GM12878 (cell line): ENCODE results near the gene CGN. TPM values are rescaled to one million over a fixed set of nuclear protein-coding genes. Genes with fewer than 3 reads are reported as not detected.
A peak's percentile ranks its signal among the peaks of the same experiment; 100 is the strongest.

Experiments used
- ATAC-seq: fragments of 200-7000 bp; cut with Tn5 transposase; 3 replicates; pipeline ENCODE4 v1.9.1; 2020; ENCODE audit warnings: mild to moderate bottlenecking, moderate library complexity
- BruUV-seq: library from RNA; stranded (reverse); fragments of 400-500 nt; replicated peaks from 2 replicates; lab custom pipeline; 2021; lab: Mats Ljungman, UMichigan
- CTCF ChIA-PET: fragments of 300-600 bp; sonication (Branson Sonifier 250); formaldehyde crosslinking; extraction: SDS; loops from one replicate; lab custom pipeline; 2021; ENCODE audit warnings: inconsistent platforms; lab: Yijun Ruan, JAX
- POLR2A ChIA-PET: fragments of 350-600 bp; formaldehyde crosslinking; extraction: SDS; loops from one replicate; lab custom pipeline; 2021; ENCODE audit warnings: inconsistent platforms; lab: Charles Lee
- RAD21 ChIA-PET: fragments of 300-600 bp; sonication (Branson Sonifier 250); formaldehyde crosslinking; loops from one replicate; lab custom pipeline; 2023; ENCODE audit warnings: antibody characterized with exemption; ENCODE audit not compliant: unreplicated experiment; lab: Charles Lee
- SMC1A ChIA-PET: fragments of 300-600 bp; sonication (Branson Sonifier 250); formaldehyde crosslinking; loops from one replicate; lab custom pipeline; 2023; ENCODE audit not compliant: unreplicated experiment, uncharacterized antibody; lab: Charles Lee
- DNase-seq: peaks from one replicate; pipeline ENCODE4 v3.0.0-alpha.2; 2011; ENCODE audit warnings: low read depth, low spot score
- FAIRE-seq: peaks from 3 replicates; lab custom pipeline; 2011; peaks lifted over from hg19 to GRCh38; lab: Jason Lieb, UNC
- H2AFZ ChIP-seq: 2 replicates; pipeline ENCODE4 v1.6.0; 2011; ENCODE audit warnings: low read depth, low read length, control low read depth; ENCODE audit not compliant: control insufficient read depth
- H3K27ac ChIP-seq: 2 replicates; pipeline ENCODE4 v1.5.1; 2011; ENCODE audit warnings: control low read depth; ENCODE audit not compliant: control insufficient read depth, insufficient read depth
- H3K27me3 ChIP-seq, 2 experiments: replicated peaks in 1 of 2; 2 replicates each; pipeline versions ENCODE4 v1.6.0 to v1.6.1; 2011; ENCODE audit warnings: low read length in 1 of 2; ENCODE audit not compliant: control insufficient read depth in 2 of 2, insufficient read depth in 2 of 2
- H3K36me3 ChIP-seq, 2 experiments: 2 replicates each; pipeline ENCODE4 v1.5.1; 2011; ENCODE audit warnings: low read length in 1 of 2; ENCODE audit not compliant: control insufficient read depth in 2 of 2, insufficient read depth in 2 of 2
- H3K4me1 ChIP-seq: 2 replicates; pipeline ENCODE4 v1.6.1; 2011; ENCODE audit warnings: mild to moderate bottlenecking, low read length, moderate library complexity, mixed read lengths; ENCODE audit not compliant: control insufficient read depth, insufficient read depth
- H3K4me2 ChIP-seq: 2 replicates; pipeline ENCODE4 v1.6.0; 2011; ENCODE audit warnings: control low read depth; ENCODE audit not compliant: control insufficient read depth, insufficient read depth
- H3K4me3 ChIP-seq: fragments of 200-600 bp; sonication (generic); 2 replicates; pipeline ENCODE4 v1.5.1; 2016
- H3K79me2 ChIP-seq: 2 replicates; pipeline ENCODE4 v1.6.0; 2011; ENCODE audit warnings: low read length; ENCODE audit not compliant: control insufficient read depth, insufficient read depth
- H3K9ac ChIP-seq: 2 replicates; pipeline ENCODE4 v1.8.0; 2011; ENCODE audit warnings: low read length, control low read depth, mixed read lengths; ENCODE audit not compliant: control insufficient read depth, insufficient read depth
- H3K9me3 ChIP-seq: replicated peaks from 3 replicates; pipeline ENCODE4 v1.5.1; 2011; ENCODE audit warnings: mild to moderate bottlenecking, low read length; ENCODE audit not compliant: control insufficient read depth, insufficient read depth
- H4K20me1 ChIP-seq: 2 replicates; pipeline ENCODE4 v1.6.0; 2011; ENCODE audit not compliant: control insufficient read depth, insufficient read depth
- BCL11A ChIP-seq: IDR thresholded peaks from 2 replicates; pipeline ENCODE4 v1.6.1; 2011; ENCODE audit warnings: low read depth, low read length
- HCFC1 ChIP-seq: fragments of 150-350 bp; IDR thresholded peaks from 2 replicates; pipeline ENCODE4 v1.6.1; 2014; ENCODE audit warnings: low read length
- NBN ChIP-seq: fragments of 450-650 bp; IDR thresholded peaks from 2 replicates; pipeline ENCODE4 v1.6.1; 2016
- NR2F1 ChIP-seq: fragments of 450-650 bp; conservative IDR thresholded peaks from 2 replicates; pipeline ENCODE4 v1.6.1; 2017; ENCODE audit warnings: mild to moderate bottlenecking
- TCF7 ChIP-seq: IDR thresholded peaks from 2 replicates; pipeline ENCODE4 v1.6.1; 2014; ENCODE audit warnings: antibody characterized with exemption, borderline replicate concordance
- WGBS: methylation state at CpG from one replicate; pipeline ENCODE4 v1.1.6; 2016; ENCODE audit warnings: low lambda C conversion rate; ENCODE audit not compliant: insufficient replicate concordance, insufficient coverage; ENCODE audit errors: missing lambda C conversion rate; 5-methylcytosine and 5-hydroxymethylcytosine counted together
- in situ Hi-C: fragments of 300-500 bp; cut with MboI; formaldehyde crosslinking; loops from 9 replicates; pipeline ENCODE4 v1.14.3; 2018; ENCODE audit warnings: mixed read lengths
- intact Hi-C: fragments of 100-400 bp; cut with micrococcal nuclease; formaldehyde crosslinking; loops from one replicate; pipeline ENCODE4 v1.14.2; 2022; ENCODE audit not compliant: unreplicated experiment
- polyA plus RNA-seq, 11 experiments: library from polyadenylated mRNA; depleted of rRNA in 4 of 11; unstranded in 6 of 11; stranded (reverse) in 5 of 11; fragments of >200 nt; fragmentation: Nextera tagmentation in 4 of 11; fragmentation: Illumina TruSeq in 1 of 11; extraction: Ambion mirVana in 4 of 11; extraction: Trizol in 1 of 11; gene quantifications; 1 replicate in 1 of 11; 2 replicates in 10 of 11; pipeline versions ENCODE4 v1.2.1 to v1.2.3, GENCODE V29; 2011 to 2016; ENCODE audit warnings: inconsistent platforms in 2 of 11, missing spikeins in 2 of 11, low read depth in 1 of 11
- total RNA-seq, 4 experiments: library from RNA; depleted of rRNA in 3 of 4; stranded (reverse); fragments of >200 nt in 3 of 4; fragmentation: Illumina TruSeq in 1 of 4; extraction: Trizol in 1 of 4; gene quantifications; 2 replicates each; pipeline versions ENCODE4 v1.2.1 to v1.2.3, GENCODE V29; 2013 to 2021
- TF ChIP-seq, protein P1 (sequence below): fragments of 450-650 bp; IDR thresholded peaks from 2 replicates; pipeline ENCODE4 v1.6.1; 2017; ENCODE audit warnings: low read depth, mild to moderate bottlenecking, moderate library complexity
- TF ChIP-seq, protein P2 (sequence below), 3 experiments: IDR thresholded peaks in 2 of 3; conservative IDR thresholded peaks in 1 of 3; 2 replicates each; pipeline ENCODE4 v1.5.1; 2011; ENCODE audit warnings: low read depth in 3 of 3, low read length in 3 of 3, mild to moderate bottlenecking in 3 of 3, control low read depth in 2 of 3, moderate library complexity in 2 of 3, inconsistent platforms in 1 of 3, mixed read lengths in 1 of 3; ENCODE audit not compliant: control insufficient read depth in 2 of 3, insufficient read depth in 1 of 3; ENCODE audit errors: extremely low read depth in 1 of 3

The CGN gene
- total and polyA plus RNA-seq, 10 of the 15 experiments (the other 5 are each of a cell fraction or from before 2014, with no cell fraction given), result 0.11 to 6.5 (median 3.4) TPM

DNA sequence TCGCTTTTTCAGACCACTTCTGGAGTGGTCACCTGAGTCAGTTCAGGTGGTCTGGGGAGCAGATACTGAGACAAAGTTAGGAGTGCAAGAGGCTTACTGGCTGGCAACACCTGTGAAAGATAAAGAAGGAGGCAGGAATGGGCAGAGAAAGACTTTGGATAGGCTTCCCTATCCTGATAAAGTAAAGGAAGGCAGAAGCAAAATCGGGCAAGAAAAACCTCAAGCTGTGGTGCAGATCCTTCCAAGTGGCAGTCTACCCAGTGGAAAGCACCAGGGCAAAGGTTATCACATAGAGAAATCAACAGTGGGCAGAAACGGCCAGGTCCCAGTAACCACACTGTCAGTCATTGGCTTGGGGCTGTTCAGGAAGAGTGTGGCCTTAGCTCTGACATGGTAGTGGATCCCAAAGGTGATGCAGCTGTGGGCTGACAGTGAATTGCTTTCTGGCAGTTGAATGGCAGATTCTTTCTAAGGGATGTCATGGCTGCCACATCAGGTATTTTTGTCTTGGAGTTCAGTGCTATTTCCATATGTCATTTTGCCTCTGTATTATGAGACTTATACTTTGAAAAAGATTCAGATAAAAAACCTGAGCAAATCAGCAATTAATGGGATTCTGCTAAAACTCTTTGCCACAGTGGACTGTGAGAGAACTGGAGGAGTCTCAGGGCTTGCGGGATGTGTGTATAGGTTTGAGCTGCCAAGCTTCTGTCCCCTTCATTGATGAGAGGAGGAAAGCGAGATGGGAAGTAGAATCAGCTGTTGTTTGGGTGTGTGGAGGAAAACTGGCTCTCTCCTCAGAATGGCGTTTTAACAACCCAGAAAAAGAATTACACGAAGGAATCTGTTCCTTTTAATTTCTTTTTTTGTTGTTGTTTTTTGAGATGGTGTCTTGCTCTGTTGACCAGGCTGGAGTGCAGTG lies 8.1 kb upstream of the CGN start:
- SMC1A ChIA-PET, result no interaction called here
- H3K27me3 ChIP-seq, result no peaks in the 10 kb centered on the region; a peak in 1 of 4 replicates
- H3K4me3 ChIP-seq, result no peak overlapping the region
- no peaks in the 10 kb centered on the region for H3K9me3 ChIP-seq
- H3K4me1 ChIP-seq, result no peaks in the 10 kb centered on the region
- WGBS, result 53% methylated on average over 7 of the region's 7 CpGs
- no peaks in the 10 kb centered on the region for H3K79me2 ChIP-seq
- peak; percentile 72 for ATAC-seq
- no peaks in the 10 kb centered on the region for H4K20me1 ChIP-seq
- H2AFZ ChIP-seq, result no peak overlapping the region
- no peaks in the 10 kb centered on the region for H3K36me3 ChIP-seq
- RAD21 ChIA-PET, result no interaction called here
- in situ Hi-C loops, result no loop called here
- no peak for FAIRE-seq
- intact Hi-C loops, result no loop called here
- H3K4me2 ChIP-seq, result no peak overlapping the region
- DNase-seq, result no peak
- TF ChIP-seq NR2F1 (peak; percentile 35; the same call in 1 of the 2 replicates), HCFC1 (no peak)
- no peak overlapping the region for H3K27ac ChIP-seq
- H3K9ac ChIP-seq, result no peak overlapping the region
- POLR2A ChIA-PET, result interaction anchor here (0.6 kb wide), 1 partner anchor 227 kb away, joined by 5 read pairs; no protein-coding TSS in a partner anchor
- CTCF ChIA-PET, result interaction anchor here (0.9 kb wide), 1 partner anchor 232 kb away, joined by 3 read pairs; no protein-coding TSS in a partner anchor
- no TSS peak for BruUV-seq

DNA sequence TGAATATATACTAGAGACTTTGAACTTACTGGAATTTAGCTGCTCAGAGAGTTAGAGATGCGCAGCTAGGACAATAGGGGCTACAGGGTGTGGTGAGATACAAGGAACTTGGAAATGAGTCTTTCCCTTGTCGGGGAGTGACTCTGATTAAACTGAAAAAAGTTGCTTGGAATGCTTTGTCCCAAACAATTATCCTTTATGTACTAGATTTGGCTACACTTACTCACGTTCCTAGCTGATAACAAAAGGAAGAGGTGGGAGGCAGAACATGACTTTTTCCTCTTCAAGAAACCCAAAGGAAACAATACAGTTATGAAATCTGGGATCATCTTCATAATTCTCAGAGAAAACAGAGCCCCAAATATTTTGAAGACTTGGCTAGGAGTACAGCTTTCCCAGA lies 6.9 kb upstream of the CGN start:
- Histone ChIP-seq H3K9me3 (no peaks in the 10 kb centered on the region), H3K4me3 (no peak overlapping the region), H3K4me1 (no peaks in the 10 kb centered on the region), H4K20me1 (no peaks in the 10 kb centered on the region), H3K27me3 (no peaks in the 10 kb centered on the region; a peak in 1 of 4 replicates), H3K4me2 (no peak overlapping the region), H2AFZ (no peak overlapping the region), H3K36me3 (no peaks in the 10 kb centered on the region), H3K9ac (no peak overlapping the region), H3K27ac (no peak overlapping the region), H3K79me2 (no peaks in the 10 kb centered on the region)
- FAIRE-seq, result no peak
- no TSS peak for BruUV-seq
- intact Hi-C loops, result no loop called here
- in situ Hi-C loops, result no loop called here
- ATAC-seq, result no peak
- ChIA-PET CTCF (interaction anchor here (0.6 to 0.8 kb wide), 2 partner anchors 31 to 60 kb away, joined by 3 read pairs; no protein-coding TSS in a partner anchor), SMC1A (interaction anchor here (1.0 kb wide), 1 partner anchor 9 kb away, joined by 3 read pairs; no protein-coding TSS in a partner anchor), RAD21 (no interaction called here), POLR2A (interaction anchor here (0.5 kb wide), 1 partner anchor 200 kb away, joined by 3 read pairs; no protein-coding TSS in a partner anchor)
- TF ChIP-seq, protein P1, sequence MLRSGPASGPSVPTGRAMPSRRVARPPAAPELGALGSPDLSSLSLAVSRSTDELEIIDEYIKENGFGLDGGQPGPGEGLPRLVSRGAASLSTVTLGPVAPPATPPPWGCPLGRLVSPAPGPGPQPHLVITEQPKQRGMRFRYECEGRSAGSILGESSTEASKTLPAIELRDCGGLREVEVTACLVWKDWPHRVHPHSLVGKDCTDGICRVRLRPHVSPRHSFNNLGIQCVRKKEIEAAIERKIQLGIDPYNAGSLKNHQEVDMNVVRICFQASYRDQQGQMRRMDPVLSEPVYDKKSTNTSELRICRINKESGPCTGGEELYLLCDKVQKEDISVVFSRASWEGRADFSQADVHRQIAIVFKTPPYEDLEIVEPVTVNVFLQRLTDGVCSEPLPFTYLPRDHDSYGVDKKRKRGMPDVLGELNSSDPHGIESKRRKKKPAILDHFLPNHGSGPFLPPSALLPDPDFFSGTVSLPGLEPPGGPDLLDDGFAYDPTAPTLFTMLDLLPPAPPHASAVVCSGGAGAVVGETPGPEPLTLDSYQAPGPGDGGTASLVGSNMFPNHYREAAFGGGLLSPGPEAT, result no peak
- no peak for TF ChIP-seq NBN
- no peak for TF ChIP-seq TCF7
- TF ChIP-seq BCL11A, result no peak
- TF ChIP-seq, protein P2, sequence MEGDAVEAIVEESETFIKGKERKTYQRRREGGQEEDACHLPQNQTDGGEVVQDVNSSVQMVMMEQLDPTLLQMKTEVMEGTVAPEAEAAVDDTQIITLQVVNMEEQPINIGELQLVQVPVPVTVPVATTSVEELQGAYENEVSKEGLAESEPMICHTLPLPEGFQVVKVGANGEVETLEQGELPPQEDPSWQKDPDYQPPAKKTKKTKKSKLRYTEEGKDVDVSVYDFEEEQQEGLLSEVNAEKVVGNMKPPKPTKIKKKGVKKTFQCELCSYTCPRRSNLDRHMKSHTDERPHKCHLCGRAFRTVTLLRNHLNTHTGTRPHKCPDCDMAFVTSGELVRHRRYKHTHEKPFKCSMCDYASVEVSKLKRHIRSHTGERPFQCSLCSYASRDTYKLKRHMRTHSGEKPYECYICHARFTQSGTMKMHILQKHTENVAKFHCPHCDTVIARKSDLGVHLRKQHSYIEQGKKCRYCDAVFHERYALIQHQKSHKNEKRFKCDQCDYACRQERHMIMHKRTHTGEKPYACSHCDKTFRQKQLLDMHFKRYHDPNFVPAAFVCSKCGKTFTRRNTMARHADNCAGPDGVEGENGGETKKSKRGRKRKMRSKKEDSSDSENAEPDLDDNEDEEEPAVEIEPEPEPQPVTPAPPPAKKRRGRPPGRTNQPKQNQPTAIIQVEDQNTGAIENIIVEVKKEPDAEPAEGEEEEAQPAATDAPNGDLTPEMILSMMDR (IDR thresholded peaks at IDR 0.05 in 2 of 3, conservative IDR thresholded peaks at IDR 0.05 in 1 of 3; ENCODE audit: control insufficient read depth in 2 of 3, extremely low read depth in 1 of 3, insufficient read depth in 1 of 3, low read depth in 3 of 3, low read length in 3 of 3), result no peak
- WGBS, result 32% methylated on average over 3 of the region's 3 CpGs
- no peak for DNase-seq
